HG02970 (cell line): ENCODE data around the gene MAN1C1.
"Not testable (repeated sequence)": the region's sequence is repeated elsewhere in the genome, so short reads cannot be mapped to it uniquely, and the experiment has no call there.

ENCODE experiments used
- ATAC-seq: cut with Tn5 transposase; IDR thresholded peaks from one replicate; pipeline ENCODE4 v1.9.1; 2021; ENCODE audit warnings: mild to moderate bottlenecking, moderate library complexity, moderate number of reproducible peaks; ENCODE audit not compliant: unreplicated experiment, low FRiP score

The MAN1C1 gene

GRCh38 chr1:25629836-25630235 lies 13.2 kb downstream of the MAN1C1 start:
- ATAC-seq: no peak

GRCh38 chr1:25631750-25632485 lies 15.3 kb downstream of the MAN1C1 start:
- ATAC-seq: no peak

GRCh38 chr1:25634066-25634465 lies 17.5 kb downstream of the MAN1C1 start:
- ATAC-seq: no peak

GRCh38 chr1:25634896-25635295 lies 18.3 kb downstream of the MAN1C1 start:
- ATAC-seq: no peak

GRCh38 chr1:25636141-25636540 lies 19.6 kb downstream of the MAN1C1 start:
- ATAC-seq: not testable (repeated sequence)

GRCh38 chr1:25640646-25641328 lies 24.2 kb downstream of the MAN1C1 start:
- ATAC-seq: no peak

- ATAC-seq: no peak
Measured at GRCh38 chr1:25641329-25641725, 24.7 kb downstream of the MAN1C1 start.

- no peak for ATAC-seq
Measured at GRCh38 chr1:25641931-25642573, 25.5 kb downstream of the MAN1C1 start.

GRCh38 chr1:25642574-25643108 lies 26.1 kb downstream of the MAN1C1 start:
- ATAC-seq: no peak

- ATAC-seq: no peak
Measured at GRCh38 chr1:25643929-25644328, 27.3 kb downstream of the MAN1C1 start.

GRCh38 chr1:25644962-25645361 lies 28.4 kb downstream of the MAN1C1 start:
- ATAC-seq: no peak

GRCh38 chr1:25645637-25646400 lies 29.2 kb downstream of the MAN1C1 start:
- ATAC-seq: no peak

- no peak for ATAC-seq
Measured at GRCh38 chr1:25647106-25647505, 30.5 kb downstream of the MAN1C1 start.

- ATAC-seq: no peak
Measured at GRCh38 chr1:25647863-25648262, 31.3 kb downstream of the MAN1C1 start.

- ATAC-seq: no peak
Measured at GRCh38 chr1:25648681-25649440, 32.3 kb downstream of the MAN1C1 start.

- ATAC-seq: no peak
Measured at GRCh38 chr1:25649505-25650288, 33.1 kb downstream of the MAN1C1 start.

- ATAC-seq: no peak
Measured at GRCh38 chr1:25650289-25650576, 33.6 kb downstream of the MAN1C1 start.

- ATAC-seq: no peak
Measured at GRCh38 chr1:25651036-25651640, 34.5 kb downstream of the MAN1C1 start.
